ENCODE results near the gene ARL6IP4. TPM values are rescaled to one million over a fixed set of nuclear protein-coding genes. Genes with fewer than 3 reads are reported as not detected.

The ARL6IP4 gene
- total RNA-seq, 4 donors from 2014 or later, result 123 to 175 (median 156) TPM

DNA sequence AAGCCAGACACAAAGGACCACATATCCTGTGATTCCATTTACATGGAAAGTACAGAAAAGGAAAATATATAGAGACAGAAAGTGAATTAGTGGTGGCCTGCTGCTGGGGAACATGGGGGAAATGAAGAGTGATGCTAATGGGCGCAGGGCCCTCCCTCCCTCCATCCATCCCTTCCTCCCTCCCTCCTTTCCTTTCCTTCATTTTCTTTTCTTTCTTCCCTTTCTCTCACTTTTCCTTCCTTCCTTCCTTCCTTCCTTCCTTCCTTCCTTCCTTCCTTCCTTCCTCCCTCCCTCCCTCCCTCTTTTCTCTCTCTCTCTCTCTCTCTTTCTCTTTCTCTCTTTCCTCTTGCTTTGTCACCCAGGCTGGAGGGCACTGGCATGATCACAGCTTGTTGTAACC is 37.3 kb downstream of the ARL6IP4 start:
- no peak for TF ChIP-seq CTCF (IDR thresholded peaks at IDR 0.05 in 4 of 5, conservative IDR thresholded peaks at IDR 0.05 in 1 of 5)
- in situ Hi-C loops (cut with MboI; ENCODE audit: low sequenced_read_pairs in 4 of 4), result no loop called here
- no peak overlapping the region for H3K4me3 ChIP-seq
- DNase-seq (no peak), ATAC-seq (no peak)
- no peaks in the 10 kb centered on the region for H3K27me3 ChIP-seq
- no peaks in the 10 kb centered on the region for H3K4me1 ChIP-seq
- H3K27ac ChIP-seq, result no peak overlapping the region
- no peaks in the 10 kb centered on the region for H3K36me3 ChIP-seq
- intact Hi-C loops (cut with DNase I; ENCODE audit: low total_unique reads), result no loop called here
- no peaks in the 10 kb centered on the region for H3K9me3 ChIP-seq

GRCh38 chr12:123019841-123020138 is 39.3 kb downstream of the ARL6IP4 start:
- Histone ChIP-seq H3K36me3 (no peaks in the 10 kb centered on the region), H3K4me1 (no peaks in the 10 kb centered on the region), H3K4me3 (no peak overlapping the region), H3K27me3 (no peaks in the 10 kb centered on the region), H3K9me3 (no peaks in the 10 kb centered on the region), H3K27ac (no peak overlapping the region)
- no peak for ATAC-seq
- intact Hi-C loops (cut with DNase I; ENCODE audit: low total_unique reads) (no loop called here), in situ Hi-C loops (cut with MboI; ENCODE audit: low sequenced_read_pairs in 4 of 4) (no loop called here)
- no peak for TF ChIP-seq CTCF (IDR thresholded peaks at IDR 0.05 in 4 of 5, conservative IDR thresholded peaks at IDR 0.05 in 1 of 5)
- TF ChIP-seq POLR2A (IDR thresholded peaks at IDR 0.05), result no peak
- no peak for DNase-seq

DNA sequence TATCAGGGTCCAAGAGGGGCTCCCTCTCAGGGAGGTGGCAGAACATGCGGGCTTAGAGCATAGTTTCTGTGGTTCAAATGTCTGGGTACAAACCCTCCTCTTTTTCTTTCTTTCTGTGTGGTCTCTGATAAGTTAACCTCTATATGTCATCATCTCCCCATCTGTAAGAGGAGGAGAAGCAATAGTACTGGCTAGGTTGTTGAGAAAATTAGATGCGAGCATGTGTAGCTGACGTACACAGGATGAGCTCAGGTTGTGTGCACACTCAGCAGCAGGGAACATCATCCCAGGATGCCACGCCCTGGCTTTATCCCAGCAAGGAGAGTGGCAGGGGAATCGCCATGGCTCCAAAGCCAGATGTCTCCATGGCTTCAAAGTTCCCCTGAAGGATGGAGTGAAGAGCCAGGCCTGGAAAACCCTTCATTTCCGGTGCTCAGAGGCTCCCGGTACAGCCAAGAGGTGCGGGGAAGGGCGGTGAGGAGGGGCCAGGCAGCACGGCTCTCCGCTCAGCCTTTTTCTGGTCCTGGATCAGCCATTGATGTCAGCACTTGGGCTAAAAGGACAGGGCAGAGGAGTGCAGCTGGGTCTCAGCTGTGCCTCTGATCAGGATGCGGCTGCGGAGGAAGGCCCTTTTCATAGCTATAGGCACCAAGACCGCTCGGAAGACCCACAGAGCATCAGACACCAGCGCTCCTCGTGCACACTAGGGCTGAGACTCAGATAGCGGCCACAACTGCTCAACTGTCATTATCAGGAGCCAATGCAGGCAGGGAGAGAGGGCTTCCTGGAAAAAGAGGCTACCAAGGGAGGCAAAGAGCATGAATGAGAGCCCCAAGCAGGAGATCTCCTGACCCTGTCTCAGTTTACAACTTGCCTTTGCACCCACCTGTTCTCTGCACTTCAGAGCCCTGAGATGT is 41.5 kb downstream of the ARL6IP4 start:
- Histone ChIP-seq H3K27me3 (no peaks in the 10 kb centered on the region), H3K36me3 (no peaks in the 10 kb centered on the region), H3K4me1 (no peaks in the 10 kb centered on the region), H3K27ac (no peak overlapping the region), H3K4me3 (no peak overlapping the region), H3K9me3 (no peaks in the 10 kb centered on the region)
- ATAC-seq (no peak), DNase-seq (no peak)
- intact Hi-C loops (cut with DNase I; ENCODE audit: low total_unique reads), result no loop called here
- TF ChIP-seq CTCF (IDR thresholded peaks at IDR 0.05 in 4 of 5, conservative IDR thresholded peaks at IDR 0.05 in 1 of 5) (no peak), POLR2A (IDR thresholded peaks at IDR 0.05) (no peak)
- in situ Hi-C loops (cut with MboI; ENCODE audit: low sequenced_read_pairs in 4 of 4), result no loop called here

DNA sequence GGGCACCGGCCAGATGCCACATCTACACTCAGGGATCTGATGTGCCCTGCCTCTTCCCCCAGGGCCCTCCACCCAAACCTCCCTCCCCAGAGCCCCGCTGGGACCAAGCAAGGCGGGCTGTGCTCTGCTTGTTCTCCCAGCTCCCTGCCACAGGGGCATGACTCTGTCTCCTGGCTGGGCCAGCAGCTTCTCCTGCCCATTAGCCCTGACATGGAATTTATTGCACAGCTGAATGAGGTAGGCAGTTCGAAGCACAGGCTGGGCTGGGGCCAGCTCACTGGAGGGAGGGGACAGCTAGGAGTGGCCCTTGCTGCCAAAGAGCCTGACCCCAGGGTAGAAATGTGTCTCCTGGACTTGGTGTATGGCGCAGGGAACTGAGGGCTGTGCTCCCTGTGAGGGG is 42.4 kb downstream of the ARL6IP4 start:
- Histone ChIP-seq H3K36me3 (no peaks in the 10 kb centered on the region), H3K4me1 (no peaks in the 10 kb centered on the region), H3K27me3 (no peaks in the 10 kb centered on the region), H3K27ac (no peak overlapping the region), H3K4me3 (no peak overlapping the region), H3K9me3 (no peaks in the 10 kb centered on the region)
- no peak for DNase-seq
- in situ Hi-C loops (cut with MboI; ENCODE audit: low sequenced_read_pairs in 4 of 4), result no loop called here
- ATAC-seq, result no peak
- no peak for TF ChIP-seq POLR2A (IDR thresholded peaks at IDR 0.05)
- no peak for TF ChIP-seq CTCF (IDR thresholded peaks at IDR 0.05 in 4 of 5, conservative IDR thresholded peaks at IDR 0.05 in 1 of 5)
- intact Hi-C loops (cut with DNase I; ENCODE audit: low total_unique reads), result no loop called here
